PC-3 (cell line): Measurements from ENCODE around the gene DGCR6L. TPM values are rescaled to one million over a fixed set of nuclear protein-coding genes. Genes with fewer than 3 reads are reported as not detected.
A peak's percentile ranks its signal among the peaks of the same experiment; 100 is the strongest.
"Not testable (repeated sequence)": the region's sequence is repeated elsewhere in the genome, so short reads cannot be mapped to it uniquely, and the experiment has no call there.

ENCODE experiments used
- ATAC-seq: fragments of 200-7000 bp; cut with Tn5 transposase; 2 replicates; pipeline ENCODE4 v1.9.1; 2020; ENCODE audit warnings: mild to moderate bottlenecking, moderate library complexity
- BruUV-seq: library from RNA; stranded (reverse); fragments of 400-500 nt; replicated peaks from 2 replicates; lab custom pipeline; 2021; lab: Mats Ljungman, UMichigan
- CTCF ChIA-PET: fragments of 300-600 bp; sonication (Branson Sonifier 250); formaldehyde crosslinking; loops from one replicate; lab custom pipeline; 2022; ENCODE audit warnings: antibody characterized with exemption; lab: Charles Lee
- POLR2A ChIA-PET: fragments of 300-600 bp; sonication (Branson Sonifier 250); formaldehyde crosslinking; loops from one replicate; lab custom pipeline; 2022; ENCODE audit warnings: antibody characterized with exemption; ENCODE audit not compliant: unreplicated experiment; lab: Charles Lee
- DNase-seq: peaks from one replicate; pipeline ENCODE4 v3.0.0-alpha.2; 2015
- H2AFZ ChIP-seq: fragments of 300-600 bp; sonication (generic); 2 replicates; pipeline ENCODE4 v1.6.0; 2016; ENCODE audit warnings: antibody characterized with exemption, low read length
- H3F3A ChIP-seq: fragments of 300-600 bp; sonication (generic); one replicate; pipeline ENCODE4 v1.6.0; 2017; ENCODE audit warnings: antibody characterized with exemption, low read length, control low read depth, mild to moderate bottlenecking; ENCODE audit not compliant: unreplicated experiment
- H3K27ac ChIP-seq: fragments of 300-600 bp; sonication (generic); 2 replicates; pipeline ENCODE4 v1.5.1; 2016; ENCODE audit warnings: mild to moderate bottlenecking, low read length
- H3K27me3 ChIP-seq: fragments of 300-600 bp; sonication (generic); 2 replicates; pipeline ENCODE4 v1.6.1; 2016; ENCODE audit warnings: low read length, mixed read lengths
- H3K36me3 ChIP-seq: fragments of 300-600 bp; sonication (generic); 2 replicates; pipeline ENCODE4 v1.6.1; 2016; ENCODE audit warnings: low read depth, mixed run types, low read length, mixed read lengths
- H3K4me1 ChIP-seq: fragments of 300-600 bp; sonication (generic); 2 replicates; pipeline ENCODE4 v1.5.1; 2016; ENCODE audit warnings: low read length; ENCODE audit not compliant: insufficient read depth
- H3K4me2 ChIP-seq: fragments of 300-600 bp; sonication (generic); 2 replicates; pipeline ENCODE4 v1.6.0; 2016; ENCODE audit warnings: low read length
- H3K4me3 ChIP-seq: fragments of 300-600 bp; sonication (generic); 2 replicates; pipeline ENCODE4 v1.5.1; 2016; ENCODE audit warnings: mild to moderate bottlenecking, low read length, mixed read lengths
- H3K79me2 ChIP-seq: fragments of 300-600 bp; sonication (generic); 2 replicates; pipeline ENCODE4 v1.6.1; 2017; ENCODE audit warnings: low read length, mixed read lengths
- H3K9ac ChIP-seq: fragments of 300-600 bp; sonication (generic); 2 replicates; pipeline ENCODE4 v1.6.0; 2016; ENCODE audit warnings: mild to moderate bottlenecking, low read length
- H3K9me2 ChIP-seq: fragments of 300-600 bp; sonication (generic); replicated peaks from 2 replicates; pipeline ENCODE4 v1.6.1; 2016; ENCODE audit warnings: mixed run types, low read length, mixed read lengths
- H3K9me3 ChIP-seq: fragments of 300-600 bp; sonication (generic); 2 replicates; pipeline ENCODE4 v1.6.1; 2016; ENCODE audit warnings: low read length, mixed read lengths
- H4K20me1 ChIP-seq: fragments of 300-600 bp; sonication (generic); 2 replicates; pipeline ENCODE4 v1.6.1; 2016; ENCODE audit warnings: low read length, mixed read lengths
- intact Hi-C: fragments of 100-400 bp; cut with micrococcal nuclease; formaldehyde crosslinking; loops from 2 replicates; pipeline ENCODE4 v1.9.0; 2023
- total RNA-seq: library from RNA; depleted of rRNA; stranded (reverse); fragments of >200 nt; gene quantifications from 2 replicates; pipeline ENCODE4 v1.2.3, GENCODE V29; 2014
- TF ChIP-seq, protein P1 (sequence below): fragments of 300-600 bp; sonication (generic); conservative IDR thresholded peaks from 2 replicates; pipeline ENCODE4 v1.5.1; 2017; ENCODE audit warnings: antibody characterized with exemption, low read depth, mild to moderate bottlenecking, low read length

Gene DGCR6L
- total RNA-seq, 1 experiment from 2014 or later, result 78.1 TPM

DNA sequence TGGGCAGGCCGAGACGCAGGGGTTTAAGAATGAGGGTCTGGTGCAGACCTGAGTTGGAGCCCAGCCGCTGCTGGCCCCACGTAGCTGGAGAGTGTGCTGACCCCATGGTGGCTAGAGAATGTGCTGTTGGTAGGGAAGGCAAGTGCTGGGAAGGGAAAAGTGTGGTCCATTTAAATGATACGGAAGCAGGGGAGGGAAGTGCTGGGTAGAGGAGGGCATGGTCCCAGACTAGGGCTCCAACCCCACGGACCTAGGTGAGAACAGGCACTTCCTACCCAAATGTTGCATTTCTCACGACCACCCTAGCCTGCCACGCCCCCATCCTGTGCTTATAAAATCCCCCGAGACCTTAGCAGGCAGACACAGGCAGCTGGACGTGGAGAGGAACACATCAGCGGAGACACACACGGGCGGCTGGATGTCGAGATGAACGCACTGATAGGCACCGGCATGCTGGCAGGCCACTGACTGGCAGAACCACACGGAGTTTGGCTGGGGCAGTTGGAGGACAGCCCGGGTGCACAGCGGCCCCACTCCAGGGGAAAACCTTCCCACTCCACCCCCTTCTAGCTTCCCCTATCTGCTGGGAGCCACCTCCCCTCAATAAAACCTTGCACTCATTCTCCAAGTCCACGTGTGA is 33.0 kb downstream of the DGCR6L start:
- intact Hi-C loops, H3K9ac ChIP-seq, H3F3A ChIP-seq, H3K79me2 ChIP-seq, ATAC-seq, H3K9me2 ChIP-seq, DNase-seq, H3K4me2 ChIP-seq, BruUV-seq, H3K9me3 ChIP-seq, H3K4me1 ChIP-seq, H4K20me1 ChIP-seq, H2AFZ ChIP-seq, H3K36me3 ChIP-seq, POLR2A ChIA-PET, H3K27me3 ChIP-seq, H3K27ac ChIP-seq, H3K4me3 ChIP-seq: not testable (repeated sequence)
- CTCF ChIA-PET, result interaction anchor here (0.6 kb wide), 1 partner anchor 94 kb away, joined by 3 read pairs; no protein-coding TSS in a partner anchor

DNA sequence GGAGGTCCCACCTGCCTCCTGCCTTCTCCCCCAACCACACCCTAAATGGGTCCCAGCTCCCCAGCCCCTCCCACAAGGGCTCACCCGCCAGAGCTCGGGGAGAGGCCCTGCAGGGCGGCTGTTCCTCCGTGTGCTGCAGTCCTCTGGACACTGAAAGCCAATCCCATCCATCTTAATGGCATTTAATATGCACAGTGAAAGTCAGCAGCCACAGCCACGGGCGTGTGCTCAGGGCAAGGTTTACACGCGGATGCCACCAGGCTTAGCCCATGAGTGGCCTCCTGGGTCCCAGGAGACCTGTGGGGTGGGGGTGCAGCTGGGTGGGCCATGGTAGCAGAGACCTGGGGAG is 33.6 kb downstream of the DGCR6L start:
- H3K4me1 ChIP-seq, POLR2A ChIA-PET, intact Hi-C loops, DNase-seq, H3K27ac ChIP-seq, BruUV-seq, H3K79me2 ChIP-seq, H3K9ac ChIP-seq, H3K36me3 ChIP-seq, H2AFZ ChIP-seq, H3K27me3 ChIP-seq, H4K20me1 ChIP-seq, H3K9me3 ChIP-seq, H3K4me2 ChIP-seq, H3K9me2 ChIP-seq, H3K4me3 ChIP-seq, CTCF ChIA-PET, H3F3A ChIP-seq: not testable (repeated sequence)
- ATAC-seq, result peak; percentile 11; the same call in 1 of the 2 replicates

DNA sequence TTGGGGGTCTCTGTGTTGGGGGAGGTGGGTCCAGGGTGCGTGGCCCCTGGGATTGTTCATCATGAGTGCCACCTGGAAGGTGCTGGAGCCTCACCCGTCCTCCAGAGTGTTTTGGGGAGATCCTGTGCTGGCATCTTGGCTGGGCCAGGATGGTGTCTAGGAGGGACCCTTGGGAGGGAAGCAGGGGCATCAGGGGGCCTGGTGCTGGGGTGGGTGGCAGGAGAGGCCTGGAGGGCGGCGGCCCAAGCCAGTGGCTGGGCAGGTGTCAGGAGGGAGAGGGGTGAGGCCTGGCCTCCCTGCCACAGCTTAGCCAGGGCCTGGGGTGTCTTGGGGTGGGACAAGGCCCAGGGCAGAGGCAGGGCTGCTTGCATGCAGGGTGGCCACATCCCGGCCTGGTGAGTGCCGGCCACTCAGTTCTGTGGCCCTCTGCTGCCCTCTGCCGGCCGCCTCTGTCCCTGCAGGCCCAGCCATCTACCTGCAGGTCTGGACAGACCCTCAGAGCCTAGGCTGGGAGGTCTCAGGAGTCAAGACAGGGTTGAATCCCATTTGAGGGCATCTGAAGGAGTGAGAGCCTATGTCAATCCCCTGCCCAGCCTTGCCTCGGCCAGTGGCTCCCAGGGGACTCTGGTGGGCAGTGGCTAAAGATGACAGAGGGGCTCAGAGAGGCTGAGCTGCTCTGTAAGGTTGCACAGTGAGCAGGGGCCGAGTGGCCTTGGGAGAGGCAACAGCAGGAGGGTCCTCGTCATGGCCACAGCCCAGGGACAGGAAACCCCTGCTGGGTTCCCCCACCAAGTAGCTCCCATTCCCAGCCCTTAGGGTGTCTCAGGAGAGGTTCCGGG is 34.2 kb downstream of the DGCR6L start:
- H2AFZ ChIP-seq, H3K4me2 ChIP-seq, H3K9me2 ChIP-seq, H3F3A ChIP-seq, H3K36me3 ChIP-seq, intact Hi-C loops, POLR2A ChIA-PET, H3K9ac ChIP-seq, H4K20me1 ChIP-seq, H3K79me2 ChIP-seq, H3K27me3 ChIP-seq, H3K27ac ChIP-seq, H3K9me3 ChIP-seq, BruUV-seq, H3K4me1 ChIP-seq, CTCF ChIA-PET, H3K4me3 ChIP-seq: not testable (repeated sequence)
- TF ChIP-seq, protein P1, sequence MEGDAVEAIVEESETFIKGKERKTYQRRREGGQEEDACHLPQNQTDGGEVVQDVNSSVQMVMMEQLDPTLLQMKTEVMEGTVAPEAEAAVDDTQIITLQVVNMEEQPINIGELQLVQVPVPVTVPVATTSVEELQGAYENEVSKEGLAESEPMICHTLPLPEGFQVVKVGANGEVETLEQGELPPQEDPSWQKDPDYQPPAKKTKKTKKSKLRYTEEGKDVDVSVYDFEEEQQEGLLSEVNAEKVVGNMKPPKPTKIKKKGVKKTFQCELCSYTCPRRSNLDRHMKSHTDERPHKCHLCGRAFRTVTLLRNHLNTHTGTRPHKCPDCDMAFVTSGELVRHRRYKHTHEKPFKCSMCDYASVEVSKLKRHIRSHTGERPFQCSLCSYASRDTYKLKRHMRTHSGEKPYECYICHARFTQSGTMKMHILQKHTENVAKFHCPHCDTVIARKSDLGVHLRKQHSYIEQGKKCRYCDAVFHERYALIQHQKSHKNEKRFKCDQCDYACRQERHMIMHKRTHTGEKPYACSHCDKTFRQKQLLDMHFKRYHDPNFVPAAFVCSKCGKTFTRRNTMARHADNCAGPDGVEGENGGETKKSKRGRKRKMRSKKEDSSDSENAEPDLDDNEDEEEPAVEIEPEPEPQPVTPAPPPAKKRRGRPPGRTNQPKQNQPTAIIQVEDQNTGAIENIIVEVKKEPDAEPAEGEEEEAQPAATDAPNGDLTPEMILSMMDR, result peak; percentile 55
- DNase-seq (peak; percentile 62), ATAC-seq (peak; percentile 92)
